Stimulated activated CD4-positive, alpha-beta T cell treated with anti-CD3 and anti-CD28 coated beads, Interleukin-1b, Interleukin-23, amount 100 ng/mL, for 1 hour (primary cell): ENCODE data around the gene RIC8A.

Source experiments
- DNase-seq, 2 donors: peaks; one replicate each; pipeline ENCODE4 v3.0.0-alpha.2; 2020; ENCODE audit warnings: low read depth in 2 of 2

The RIC8A gene

GRCh38 chr11:244376-244775, 36.9 kb downstream of the RIC8A start:
- DNase-seq, result no peak

- DNase-seq, result no peak
Observed at GRCh38 chr11:249062-249461, 41.6 kb downstream of the RIC8A start.

GRCh38 chr11:250274-250673, 42.8 kb downstream of the RIC8A start:
- no peak for DNase-seq

- DNase-seq, result peak; percentile 65 to 67
Observed at GRCh38 chr11:250740-251299, 43.3 kb downstream of the RIC8A start.

GRCh38 chr11:251550-251949, 44.0 kb downstream of the RIC8A start:
- DNase-seq, result no peak

GRCh38 chr11:252666-253065, 45.2 kb downstream of the RIC8A start:
- DNase-seq, result no peak

GRCh38 chr11:253160-253885, 45.8 kb downstream of the RIC8A start:
- DNase-seq, result no peak

GRCh38 chr11:253886-254270, 46.4 kb downstream of the RIC8A start:
- no peak for DNase-seq

GRCh38 chr11:255176-255575, 47.7 kb downstream of the RIC8A start:
- DNase-seq, result no peak

GRCh38 chr11:255816-256215, 48.3 kb downstream of the RIC8A start:
- DNase-seq, result no peak

- no peak for DNase-seq
Observed at GRCh38 chr11:256952-257737, 49.6 kb downstream of the RIC8A start.

GRCh38 chr11:257766-258493, 50.4 kb downstream of the RIC8A start:
- DNase-seq, result no peak

GRCh38 chr11:259413-259812, 51.9 kb downstream of the RIC8A start:
- DNase-seq, result no peak

GRCh38 chr11:261624-262023, 54.1 kb downstream of the RIC8A start:
- DNase-seq, result no peak
